ENCODE results near the gene RRP1. TPM values are rescaled to one million over a fixed set of nuclear protein-coding genes. Genes with fewer than 3 reads are reported as not detected.

The RRP1 gene, protein sequence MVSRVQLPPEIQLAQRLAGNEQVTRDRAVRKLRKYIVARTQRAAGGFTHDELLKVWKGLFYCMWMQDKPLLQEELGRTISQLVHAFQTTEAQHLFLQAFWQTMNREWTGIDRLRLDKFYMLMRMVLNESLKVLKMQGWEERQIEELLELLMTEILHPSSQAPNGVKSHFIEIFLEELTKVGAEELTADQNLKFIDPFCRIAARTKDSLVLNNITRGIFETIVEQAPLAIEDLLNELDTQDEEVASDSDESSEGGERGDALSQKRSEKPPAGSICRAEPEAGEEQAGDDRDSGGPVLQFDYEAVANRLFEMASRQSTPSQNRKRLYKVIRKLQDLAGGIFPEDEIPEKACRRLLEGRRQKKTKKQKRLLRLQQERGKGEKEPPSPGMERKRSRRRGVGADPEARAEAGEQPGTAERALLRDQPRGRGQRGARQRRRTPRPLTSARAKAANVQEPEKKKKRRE
- total RNA-seq: 10 to 100 TPM in 1 of 2 donors, 1 to 10 TPM in 1; 9.9 to 27.7 TPM

DNA sequence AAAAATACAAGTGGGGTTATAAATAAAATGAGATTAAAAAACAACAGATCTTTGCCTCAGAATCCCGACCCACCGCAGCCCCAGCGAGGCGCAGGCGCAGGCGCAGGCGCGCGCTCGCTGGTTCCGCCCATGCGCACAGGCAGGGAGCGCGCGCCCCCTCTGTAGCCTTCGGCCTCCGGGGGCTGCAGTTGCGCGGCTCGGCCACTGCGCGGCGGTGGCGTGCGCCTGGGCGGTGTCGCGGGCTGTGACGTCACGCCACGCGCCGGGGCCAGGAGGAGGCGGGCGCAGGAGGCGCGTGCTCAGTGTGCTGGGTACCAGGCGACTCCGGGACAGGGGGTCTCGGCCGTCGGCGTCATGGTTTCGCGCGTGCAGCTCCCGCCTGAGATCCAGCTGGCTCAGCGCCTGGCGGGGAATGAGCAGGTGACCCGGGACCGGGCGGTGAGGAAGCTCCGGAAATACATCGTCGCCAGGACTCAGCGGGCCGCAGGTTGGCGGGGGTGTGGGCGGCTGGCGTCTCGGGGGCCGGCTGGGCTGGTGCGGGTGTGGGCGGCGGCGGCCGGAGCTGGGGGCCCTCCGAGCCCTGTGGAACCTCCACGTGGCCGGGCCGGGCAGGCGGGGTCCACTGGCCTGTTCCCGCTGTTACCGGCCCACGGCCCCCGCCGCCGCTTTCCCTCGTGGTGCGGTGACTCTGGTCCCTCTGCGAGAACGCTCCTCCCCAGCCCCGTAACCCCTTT is at the start of gene RRP1:
RRP1 (plus strand) TSS at position 302 of the 734 bp plus-strand sequence; CDS start at position 355, 53 bp downstream.
- H3K9me3 ChIP-seq: no peaks in the 10 kb centered on the region
- H3K27ac ChIP-seq: peak within 1 kb of the TSS; percentile 29 to 90 (median 78)
- H3K4me1 ChIP-seq: peaks cover 20% of the 10 kb centered on the region
- ATAC-seq (peak; percentile 96), DNase-seq (peak; percentile 88 to 94 (median 92))
- 0 to 1% methylated on average over 22 to 83 of the region's 83 CpGs for WGBS, 2 donors
- H3K36me3 ChIP-seq (replicated peaks in 1 of 2; ENCODE audit: insufficient read depth in 1 of 2, low read depth in 2 of 2): peaks cover 0 to 17% of the 10 kb centered on the region in 2 donors
- H3K27me3 ChIP-seq: no peaks in the 10 kb centered on the region
- H3K4me3 ChIP-seq: peak within 1 kb of the TSS; percentile 91 to 95
- intact Hi-C loops (cut with DNase I): no loop called here
- TF ChIP-seq, protein P1, sequence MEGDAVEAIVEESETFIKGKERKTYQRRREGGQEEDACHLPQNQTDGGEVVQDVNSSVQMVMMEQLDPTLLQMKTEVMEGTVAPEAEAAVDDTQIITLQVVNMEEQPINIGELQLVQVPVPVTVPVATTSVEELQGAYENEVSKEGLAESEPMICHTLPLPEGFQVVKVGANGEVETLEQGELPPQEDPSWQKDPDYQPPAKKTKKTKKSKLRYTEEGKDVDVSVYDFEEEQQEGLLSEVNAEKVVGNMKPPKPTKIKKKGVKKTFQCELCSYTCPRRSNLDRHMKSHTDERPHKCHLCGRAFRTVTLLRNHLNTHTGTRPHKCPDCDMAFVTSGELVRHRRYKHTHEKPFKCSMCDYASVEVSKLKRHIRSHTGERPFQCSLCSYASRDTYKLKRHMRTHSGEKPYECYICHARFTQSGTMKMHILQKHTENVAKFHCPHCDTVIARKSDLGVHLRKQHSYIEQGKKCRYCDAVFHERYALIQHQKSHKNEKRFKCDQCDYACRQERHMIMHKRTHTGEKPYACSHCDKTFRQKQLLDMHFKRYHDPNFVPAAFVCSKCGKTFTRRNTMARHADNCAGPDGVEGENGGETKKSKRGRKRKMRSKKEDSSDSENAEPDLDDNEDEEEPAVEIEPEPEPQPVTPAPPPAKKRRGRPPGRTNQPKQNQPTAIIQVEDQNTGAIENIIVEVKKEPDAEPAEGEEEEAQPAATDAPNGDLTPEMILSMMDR (IDR thresholded peaks at IDR 0.05): peak; percentile 72 to 100 (median 100)
- TF ChIP-seq POLR2A (IDR thresholded peaks at IDR 0.05): peak; percentile 51 to 76 (median 67)

DNA sequence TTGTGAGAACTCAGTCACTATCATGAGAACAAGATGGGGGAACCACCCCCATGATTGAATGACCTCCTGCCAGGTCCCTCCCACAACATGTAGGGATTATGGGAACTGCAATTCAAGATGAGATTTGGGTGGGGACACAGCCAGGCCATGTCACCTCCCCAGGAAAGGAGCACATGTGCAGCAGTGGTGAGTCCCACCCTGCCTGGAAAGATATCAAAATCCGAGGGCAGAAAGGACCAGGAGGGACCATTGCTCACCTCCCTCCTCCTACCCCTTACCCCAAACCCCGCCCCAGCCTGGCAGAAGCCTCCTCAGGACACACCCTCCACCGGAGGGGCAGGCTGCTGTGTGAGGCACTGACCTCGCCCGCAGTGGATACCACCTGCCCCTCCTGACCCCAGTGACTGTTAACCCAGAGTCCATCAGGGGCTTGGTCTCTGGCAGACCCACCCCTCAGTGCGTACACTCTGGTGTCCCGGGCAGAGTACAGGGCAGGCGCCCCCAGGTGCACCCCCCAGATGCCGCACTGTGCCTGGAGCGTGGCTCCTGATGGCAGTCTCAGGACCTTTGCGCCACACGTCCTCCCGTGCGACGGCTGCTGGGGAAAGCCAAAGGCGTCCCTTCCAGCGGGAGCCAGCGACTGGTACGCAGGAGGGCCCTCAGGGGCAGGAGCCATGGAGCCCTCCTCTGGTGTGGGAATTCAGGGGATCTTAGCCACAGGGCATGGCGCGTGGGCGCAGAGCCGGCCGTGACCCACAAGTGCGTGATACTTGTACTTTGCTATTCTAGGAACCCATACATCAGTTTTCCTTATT is 49.5 kb upstream of the RRP1 start:
- TF ChIP-seq, protein P1 (IDR thresholded peaks at IDR 0.05): no peak
- TF ChIP-seq POLR2A (IDR thresholded peaks at IDR 0.05): no peak
- H3K9me3 ChIP-seq: no peaks in the 10 kb centered on the region
- no peak overlapping the region for H3K4me3 ChIP-seq
- ATAC-seq: peak; percentile 13
- WGBS, 2 donors: 73 to 92% methylated on average over 10 to 25 of the region's 25 CpGs
- DNase-seq: peak in 2 of 4 donors; percentile 25 to 36
- H3K36me3 ChIP-seq (replicated peaks in 1 of 2; ENCODE audit: insufficient read depth in 1 of 2, low read depth in 2 of 2): peaks cover 3 to 9% of the 10 kb centered on the region in 2 donors
- intact Hi-C loops (cut with DNase I): no loop called here
- H3K27ac ChIP-seq: peak overlapping the region in 2 of 4 donors; percentile 69 to 78
- peaks cover 1% of the 10 kb centered on the region for H3K4me1 ChIP-seq
- H3K27me3 ChIP-seq: no peaks in the 10 kb centered on the region

DNA sequence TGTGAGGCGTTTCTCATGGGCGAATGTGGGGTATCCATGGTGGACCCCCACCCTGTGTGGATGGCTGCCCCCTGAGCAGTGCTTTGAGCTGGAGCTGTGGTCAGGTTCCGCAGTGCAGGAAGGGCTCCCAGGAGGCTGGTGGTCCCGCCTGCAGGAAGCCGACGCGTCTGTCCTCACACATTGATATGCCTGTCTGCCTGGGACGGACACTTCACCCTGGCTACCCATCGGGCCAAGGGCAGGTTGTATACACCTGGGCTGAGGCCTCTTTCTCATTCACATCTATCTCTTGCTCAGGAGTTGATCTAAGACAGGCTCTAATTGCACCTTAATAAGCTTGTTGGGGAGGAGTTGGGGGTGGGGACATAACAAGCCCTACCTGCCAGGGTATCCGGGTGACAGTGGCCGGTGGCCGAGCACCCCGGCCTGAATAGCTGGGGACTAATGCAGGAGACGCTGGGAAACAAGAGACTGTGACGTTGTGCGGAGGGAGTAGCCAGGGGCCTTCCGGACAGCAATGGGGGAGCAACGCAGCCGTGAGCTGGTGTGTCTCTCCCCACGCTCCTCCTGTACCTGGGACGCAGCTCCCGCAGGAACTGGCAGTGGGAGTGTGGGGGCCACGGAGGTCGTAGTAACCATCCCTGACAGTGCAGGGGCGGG is 48.8 kb upstream of the RRP1 start:
- intact Hi-C loops (cut with DNase I): no loop called here
- TF ChIP-seq, protein P1 (IDR thresholded peaks at IDR 0.05): no peak
- peak in 1 of 3 donors; percentile 30 for TF ChIP-seq POLR2A (IDR thresholded peaks at IDR 0.05)

DNA sequence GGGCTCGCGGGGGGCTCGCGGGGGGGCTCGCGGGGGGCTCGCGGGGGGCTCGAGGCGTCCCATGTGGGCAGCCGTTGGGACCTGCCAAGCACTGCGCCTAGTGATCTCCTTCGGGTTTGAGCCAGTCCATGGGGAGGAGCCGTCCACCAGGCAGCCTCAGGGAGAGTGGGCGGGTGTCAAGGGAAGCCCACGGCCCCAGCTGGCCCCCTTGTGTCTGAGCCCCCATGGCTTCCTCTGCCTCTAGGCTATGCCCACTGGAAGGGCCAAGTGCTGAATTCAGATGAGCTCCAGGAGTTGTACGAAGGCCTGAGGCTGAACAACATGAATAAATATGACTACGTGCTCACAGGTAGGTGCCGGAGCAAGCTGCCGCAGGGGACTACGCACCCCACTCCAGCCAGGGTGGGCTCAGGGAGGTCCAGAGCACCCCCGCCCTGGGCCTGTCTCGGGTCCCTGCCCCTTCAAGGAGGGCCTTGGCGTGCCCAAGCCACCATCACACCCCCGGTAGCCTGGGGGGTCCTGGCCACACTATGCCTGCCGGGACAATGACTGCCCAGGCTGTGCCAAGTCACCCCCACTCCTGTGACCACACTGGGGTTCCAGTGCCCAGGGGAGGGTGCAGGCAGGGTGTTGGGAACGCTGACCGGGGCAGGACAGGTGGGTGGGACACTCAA is 47.8 kb upstream of the RRP1 start:
- Histone ChIP-seq H3K4me1 (no peaks in the 10 kb centered on the region), H3K9me3 (no peaks in the 10 kb centered on the region), H3K27ac (no peak overlapping the region), H3K27me3 (no peaks in the 10 kb centered on the region), H3K36me3 (replicated peaks in 1 of 2; ENCODE audit: insufficient read depth in 1 of 2, low read depth in 2 of 2) (peaks cover 3 to 10% of the 10 kb centered on the region in 2 donors), H3K4me3 (no peak overlapping the region)
- no peak for DNase-seq
- intact Hi-C loops (cut with DNase I): no loop called here
- TF ChIP-seq, protein P1 (IDR thresholded peaks at IDR 0.05): no peak
- TF ChIP-seq POLR2A (IDR thresholded peaks at IDR 0.05): no peak
- no peak for ATAC-seq
- 80 to 81% methylated on average over 14 to 19 of the region's 28 CpGs for WGBS, 2 donors

More for the DNA sequence above, 48.8 kb upstream of the RRP1 start:
- DNase-seq: peak; percentile 71 to 77 (median 75)
- Histone ChIP-seq H3K27me3 (no peaks in the 10 kb centered on the region), H3K36me3 (replicated peaks in 1 of 2; ENCODE audit: insufficient read depth in 1 of 2, low read depth in 2 of 2) (peaks cover 3 to 10% of the 10 kb centered on the region in 2 donors), H3K9me3 (no peaks in the 10 kb centered on the region), H3K4me1 (no peaks in the 10 kb centered on the region), H3K27ac (peak overlapping the region in 3 of 4 donors; percentile 69 to 78 (median 72)), H3K4me3 (no peak overlapping the region)
- ATAC-seq: peak; percentile 91
- 17 to 44% methylated on average over 14 to 22 of the region's 25 CpGs for WGBS, 2 donors

Measured in body of pancreas (tissue), 4 donors.